GM18909 (cell line): ENCODE data around the gene DUSP18.
"Not testable (repeated sequence)": the region's sequence is repeated elsewhere in the genome, so short reads cannot be mapped to it uniquely, and the experiment has no call there.

Source experiments
- ATAC-seq: cut with Tn5 transposase; IDR thresholded peaks from one replicate; pipeline ENCODE4 v1.9.1; 2021; ENCODE audit warnings: mild to moderate bottlenecking; ENCODE audit not compliant: unreplicated experiment, poor library complexity

DUSP18 gene

DNA sequence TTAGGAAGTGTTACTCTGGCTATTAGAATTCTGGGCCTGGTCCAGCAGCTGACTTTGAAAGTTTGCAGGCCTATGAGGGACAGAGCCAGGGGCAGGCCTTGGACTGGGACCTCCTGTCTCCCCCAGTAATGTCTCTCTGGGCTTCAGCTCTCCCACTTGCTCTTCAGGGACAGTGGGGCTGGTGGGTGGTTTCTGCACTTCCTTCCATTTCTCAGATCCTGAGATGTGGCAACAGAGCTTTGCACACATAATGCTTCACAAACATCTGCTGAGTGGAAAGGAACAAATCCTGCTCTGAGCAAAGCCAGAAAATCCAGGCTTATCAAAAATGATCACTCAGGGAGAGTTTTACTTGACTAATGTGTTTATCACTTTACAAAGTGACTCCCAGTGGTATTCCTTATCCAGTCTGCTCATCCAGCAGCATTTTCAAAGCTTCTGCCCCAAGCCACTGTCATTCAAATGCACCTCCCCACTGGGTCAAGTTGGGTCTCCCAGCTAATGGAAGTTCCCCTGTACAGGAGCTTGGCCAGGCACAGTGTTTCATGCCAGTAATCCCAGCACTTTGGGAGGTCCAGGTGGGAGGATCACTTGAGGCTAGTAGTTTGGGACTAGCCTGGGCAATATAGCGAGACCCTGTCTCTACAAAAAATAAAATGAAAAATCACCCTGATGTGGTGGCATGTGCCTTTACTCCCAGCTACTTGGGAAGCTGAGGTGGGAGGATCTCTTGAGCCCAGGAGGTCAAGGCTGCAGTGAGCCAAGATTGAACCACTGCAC is 13.5 kb upstream of the DUSP18 start:
- no peak for ATAC-seq

DNA sequence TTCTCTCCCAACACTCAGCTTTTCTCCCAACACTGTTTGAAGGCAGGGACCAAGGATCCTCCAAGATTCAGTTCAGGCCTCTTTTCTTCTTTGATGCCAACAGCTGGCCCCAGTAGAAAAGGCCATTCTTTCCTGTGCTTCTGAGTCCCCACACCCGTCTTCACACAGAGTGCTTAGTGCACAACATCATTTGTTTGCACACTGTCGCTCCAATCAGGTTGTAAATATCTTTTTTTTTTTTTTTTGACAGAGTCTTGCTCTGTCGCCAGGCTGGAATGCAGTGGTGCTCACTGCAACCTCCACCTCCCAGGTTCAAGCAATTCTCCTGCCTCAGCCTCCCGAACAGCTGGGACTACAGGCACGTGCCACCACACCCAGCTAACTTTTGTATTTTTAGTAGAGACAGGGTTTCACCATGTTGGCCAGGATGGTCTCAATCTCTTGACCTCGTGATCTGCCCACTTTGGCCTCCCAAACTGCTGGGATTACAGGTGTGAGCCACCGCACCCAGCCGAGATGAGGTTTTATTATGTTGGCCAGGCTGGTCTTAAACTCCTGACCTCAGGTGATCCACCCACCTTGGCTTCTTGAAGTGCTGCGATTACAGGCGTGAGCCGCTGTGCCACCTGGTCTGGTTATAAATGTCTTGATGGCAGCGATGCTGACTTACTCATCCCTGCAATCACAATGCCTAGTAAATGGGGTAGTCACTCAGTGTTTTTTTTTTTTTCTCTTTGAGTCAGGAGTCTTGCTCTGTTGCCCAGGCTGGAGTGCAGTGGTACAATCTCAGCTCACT is 12.4 kb upstream of the DUSP18 start:
- ATAC-seq: not testable (repeated sequence)

DNA sequence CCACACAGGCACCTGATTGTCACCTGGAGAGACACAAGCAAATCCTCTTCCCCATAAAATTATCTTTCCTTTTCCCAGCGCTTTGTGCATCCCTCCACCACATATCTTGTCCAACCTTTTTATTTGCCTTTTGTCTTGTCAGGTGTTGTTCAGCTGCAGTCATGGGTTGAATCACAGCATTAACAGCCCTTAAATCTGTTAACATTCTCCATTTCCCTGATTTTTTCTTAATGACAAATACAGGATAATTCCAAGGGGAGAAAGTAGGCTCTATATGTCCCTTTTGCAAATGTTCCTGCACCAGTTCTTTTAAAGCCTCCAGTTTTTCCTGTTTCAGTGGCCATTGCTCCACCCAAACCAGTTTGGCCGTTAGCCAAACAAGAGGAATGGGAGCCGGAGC is 8.9 kb upstream of the DUSP18 start:
- ATAC-seq: not testable (repeated sequence)

DNA sequence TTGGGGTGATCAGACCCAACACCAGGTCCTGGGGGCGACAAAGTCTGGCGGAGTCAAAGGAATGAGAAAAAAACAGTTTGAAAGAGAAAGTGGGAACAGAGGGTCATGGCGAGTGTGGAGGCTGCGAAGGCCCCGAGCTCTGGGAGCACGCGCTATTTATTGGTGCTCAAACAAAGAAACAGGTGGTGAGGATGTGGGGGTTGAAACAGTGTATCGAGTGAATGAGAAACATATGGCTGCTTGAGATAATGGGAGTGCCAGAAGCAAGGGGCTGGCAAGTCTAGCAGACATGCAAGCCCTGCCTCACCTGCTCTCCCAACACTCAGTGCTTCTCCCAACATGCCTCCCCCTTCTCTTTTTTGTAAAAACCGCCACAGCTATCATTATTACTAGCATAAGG is 7.8 kb upstream of the DUSP18 start:
- no peak for ATAC-seq

DNA sequence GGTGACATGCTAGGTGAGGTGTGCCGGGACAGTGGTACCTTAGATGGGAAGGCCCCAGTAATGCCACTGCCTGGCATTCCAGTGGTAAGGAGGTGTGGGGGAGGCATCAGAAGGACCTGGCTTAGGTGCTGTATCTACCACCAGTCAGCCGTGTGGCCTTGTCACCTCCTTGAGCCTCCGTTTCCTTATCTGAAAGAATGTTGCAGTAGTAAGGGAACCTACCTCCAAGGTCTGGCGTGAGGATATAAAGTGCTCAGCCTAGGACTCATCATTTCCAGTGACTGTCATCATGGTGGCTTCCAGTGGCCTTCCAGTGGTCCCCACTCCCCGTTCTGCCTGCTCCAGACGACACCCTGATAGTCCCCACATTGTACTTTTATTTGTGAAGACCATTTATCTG is 6.8 kb upstream of the DUSP18 start:
- ATAC-seq: no peak

DNA sequence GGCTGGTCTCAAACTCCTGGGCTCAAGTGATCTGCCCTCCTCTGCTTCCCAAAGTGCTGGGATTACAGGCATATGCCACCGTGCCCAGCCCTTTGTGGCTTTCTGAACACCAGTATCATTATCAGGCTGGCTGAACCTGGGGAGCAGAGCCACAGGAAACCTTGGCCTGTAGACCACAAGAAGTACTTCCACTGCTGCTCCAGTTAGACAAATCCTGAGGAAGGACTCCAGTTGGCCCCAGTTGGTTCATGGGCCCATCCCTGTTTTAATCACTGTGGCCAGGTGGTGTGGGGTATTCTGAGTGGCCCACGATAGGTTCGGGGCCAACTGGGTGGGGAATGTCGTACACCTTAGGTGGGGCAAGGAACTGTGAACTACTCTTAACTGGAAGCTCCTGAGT is 5.5 kb upstream of the DUSP18 start:
- no peak for ATAC-seq

DNA sequence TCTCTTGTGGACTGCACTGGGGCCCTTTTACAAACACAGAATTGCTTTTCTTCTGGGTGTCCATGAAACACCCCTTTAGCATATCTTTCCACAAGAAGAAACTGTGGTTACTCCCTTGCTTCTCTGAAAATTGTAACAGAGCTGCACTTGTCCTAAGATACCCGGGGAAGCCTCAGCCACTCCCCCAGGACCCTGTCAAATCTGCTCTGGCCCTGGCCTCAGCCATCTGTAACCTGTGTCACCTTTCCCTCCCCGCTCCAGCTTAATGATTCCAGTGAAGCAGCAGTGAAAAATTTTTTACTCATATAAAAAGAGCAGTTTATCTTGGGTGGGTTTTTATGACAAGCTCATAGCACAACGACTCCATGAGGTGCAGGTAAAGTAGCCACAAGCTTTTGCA is 3.4 kb upstream of the DUSP18 start:
- no peak for ATAC-seq

DNA sequence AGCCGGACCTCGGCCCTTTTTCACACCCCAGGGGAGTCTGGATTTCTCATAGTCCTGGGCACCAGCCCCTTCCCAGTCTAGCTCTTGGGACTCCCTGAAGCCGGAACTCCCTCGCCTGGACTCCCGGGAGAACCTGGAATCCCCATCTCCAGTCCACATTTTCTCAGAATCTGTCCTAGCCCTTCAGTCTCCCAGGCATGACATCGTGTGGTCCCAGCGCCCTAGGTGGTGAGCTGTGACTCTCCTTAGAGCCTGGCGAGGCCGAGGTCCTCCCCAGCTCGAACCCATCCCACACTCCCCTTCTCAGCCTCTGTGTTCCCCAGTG is 673 bp upstream of the DUSP18 start:
- ATAC-seq: no peak

DNA sequence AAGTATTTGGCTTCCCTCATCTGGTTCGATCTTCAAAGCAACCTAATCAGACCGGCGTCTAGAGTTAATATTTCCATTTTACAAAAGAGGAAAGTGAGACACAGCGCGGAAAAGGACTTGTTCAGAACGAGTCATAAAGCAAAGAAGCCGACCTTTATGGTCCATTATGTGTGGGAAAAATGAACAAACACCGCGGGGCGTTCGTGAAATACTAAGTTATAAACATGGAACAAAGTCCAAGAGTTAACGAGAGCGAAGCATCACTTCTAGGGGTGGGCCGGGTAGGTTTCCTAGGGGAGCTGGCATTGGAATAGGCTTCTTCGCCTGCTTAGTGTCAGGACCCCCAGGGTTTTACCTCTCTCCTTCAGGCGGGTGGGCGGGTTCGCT is 575 bp downstream of the DUSP18 start:
- no peak for ATAC-seq

DNA sequence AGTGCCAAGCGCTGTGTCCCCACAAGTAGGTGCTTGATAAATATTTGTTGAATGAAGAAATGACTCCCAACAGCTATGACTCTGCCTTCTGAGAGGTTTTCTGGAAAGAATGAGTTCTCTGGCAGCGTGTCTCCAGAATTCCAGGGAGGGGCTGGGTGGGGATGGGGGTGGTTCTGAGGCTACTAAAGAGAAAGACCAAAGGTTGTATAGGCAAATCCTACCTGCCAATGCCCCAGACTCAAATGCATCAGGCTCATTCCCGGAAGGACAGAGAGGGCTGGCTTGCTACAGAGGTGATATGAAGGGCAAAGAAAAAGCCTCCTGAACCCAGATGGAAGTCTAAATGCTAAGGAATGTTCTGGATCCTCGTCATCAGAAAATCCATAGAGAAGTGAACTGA is 1.9 kb downstream of the DUSP18 start:
- no peak for ATAC-seq

DNA sequence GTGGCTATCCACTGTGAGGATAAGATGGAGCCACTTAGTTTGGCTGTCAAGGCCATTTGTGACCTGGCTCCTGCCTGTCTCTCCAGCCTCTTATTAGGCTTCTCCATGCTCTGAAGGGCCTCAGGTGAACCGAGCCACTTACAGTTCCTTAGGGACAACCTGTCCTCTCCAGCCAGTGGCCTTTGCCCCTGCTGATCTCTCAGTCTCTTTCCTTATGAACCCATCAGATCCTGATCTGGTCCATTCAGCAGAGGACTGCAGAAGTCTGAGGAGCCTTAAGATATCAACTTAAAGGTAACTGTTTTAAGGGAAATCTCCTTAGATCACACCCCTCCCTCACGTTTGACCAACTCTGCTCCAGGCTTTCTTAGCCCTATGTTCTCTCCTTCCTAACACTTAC is 2.4 kb downstream of the DUSP18 start:
- ATAC-seq: no peak

DNA sequence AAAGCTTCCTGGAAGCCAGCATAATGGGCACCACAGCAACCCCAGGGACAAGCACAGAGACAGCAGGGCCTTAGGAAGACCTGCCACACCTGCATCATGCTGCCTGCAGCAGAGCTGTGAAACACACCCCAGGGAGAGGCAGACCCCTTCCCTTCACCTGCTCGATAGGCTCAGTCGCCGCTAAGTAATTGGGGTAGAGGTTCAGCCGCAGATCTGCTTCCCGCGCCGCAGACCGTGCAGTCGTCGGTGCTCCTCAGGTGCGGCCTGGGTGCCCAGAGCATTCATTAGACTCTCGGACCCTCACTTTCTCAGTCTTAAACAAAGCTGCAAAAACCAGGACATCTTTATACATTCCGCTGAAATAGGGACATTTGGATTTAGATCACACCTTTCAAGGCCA is 2.9 kb downstream of the DUSP18 start:
- no peak for ATAC-seq

DNA sequence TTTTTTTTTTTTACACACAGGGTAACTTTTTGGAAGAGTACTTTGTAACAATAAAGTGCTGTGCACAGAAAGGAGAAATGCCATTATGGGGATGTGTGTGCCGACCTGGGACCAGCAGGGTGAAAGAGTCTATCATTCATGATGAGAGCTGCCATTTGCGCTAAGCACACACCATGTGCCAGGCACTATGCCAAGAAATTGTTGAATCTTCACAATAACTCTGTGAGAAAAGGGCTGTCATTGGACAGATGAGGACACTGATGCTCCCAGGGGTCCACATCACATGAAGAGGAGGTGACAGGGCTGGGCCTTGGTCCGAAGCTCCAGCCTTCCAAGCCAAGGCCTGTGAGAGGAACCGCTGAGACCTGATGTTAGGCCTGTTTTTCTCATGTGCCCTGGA is 5.6 kb downstream of the DUSP18 start:
- ATAC-seq: no peak

DNA sequence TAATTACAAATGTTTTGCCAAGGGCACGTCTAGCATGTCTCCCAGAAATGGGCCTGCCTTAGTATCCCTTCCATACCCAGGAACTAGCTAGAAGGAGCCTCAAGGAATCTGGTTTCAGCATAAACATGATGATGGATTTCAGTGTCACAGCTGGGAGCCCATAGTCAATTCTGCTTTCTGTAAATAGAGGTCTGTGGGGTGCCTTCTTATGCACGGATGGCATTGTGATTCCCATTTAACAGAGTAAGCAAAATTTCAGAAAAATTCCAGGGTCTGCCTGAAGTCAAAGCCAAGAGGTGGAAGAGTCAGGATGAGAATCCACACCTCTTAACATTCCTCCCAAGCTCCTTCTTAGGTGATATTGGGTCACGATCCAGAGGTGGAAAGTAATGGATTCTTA is 12.1 kb downstream of the DUSP18 start:
- no peak for ATAC-seq

DNA sequence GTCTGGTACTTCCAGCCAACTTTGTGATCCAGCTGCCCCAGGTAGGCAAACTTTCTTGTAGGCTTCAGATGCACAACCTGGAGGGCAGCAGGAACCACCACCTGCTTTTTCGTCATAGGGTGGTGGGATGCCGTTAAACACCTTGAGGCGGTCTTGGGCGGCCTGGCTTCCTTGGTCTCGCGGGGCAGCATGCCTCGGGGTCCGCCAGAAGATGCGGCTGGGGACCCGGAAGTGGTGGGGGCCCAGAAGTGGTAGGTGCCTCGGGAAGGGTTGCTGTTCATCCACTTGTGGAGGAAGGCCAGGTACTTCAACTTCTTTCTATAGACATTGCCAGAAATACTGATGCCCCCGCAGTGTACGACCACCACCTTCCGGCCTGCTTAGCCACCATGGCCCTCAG is 13.3 kb downstream of the DUSP18 start:
- no peak for ATAC-seq

DNA sequence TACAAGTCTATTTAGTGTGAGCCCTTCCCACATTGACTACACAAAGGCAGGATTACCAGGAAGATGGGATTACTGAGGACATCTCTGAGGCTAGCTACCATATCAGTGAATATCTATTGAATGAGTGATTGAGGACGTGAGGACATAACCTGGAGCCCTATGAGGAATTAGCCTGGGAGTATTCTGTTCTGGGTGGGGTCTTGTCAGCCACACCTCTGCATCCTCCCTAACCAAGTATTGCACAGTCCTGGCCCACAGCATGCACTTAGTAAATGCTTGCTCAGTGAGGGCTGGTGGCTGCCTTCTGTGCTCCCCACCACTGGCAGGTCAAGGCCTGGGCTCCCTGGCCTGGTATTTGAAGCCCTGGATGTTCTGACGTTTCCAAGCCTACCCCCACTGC is 14.8 kb downstream of the DUSP18 start:
- no peak for ATAC-seq

DNA sequence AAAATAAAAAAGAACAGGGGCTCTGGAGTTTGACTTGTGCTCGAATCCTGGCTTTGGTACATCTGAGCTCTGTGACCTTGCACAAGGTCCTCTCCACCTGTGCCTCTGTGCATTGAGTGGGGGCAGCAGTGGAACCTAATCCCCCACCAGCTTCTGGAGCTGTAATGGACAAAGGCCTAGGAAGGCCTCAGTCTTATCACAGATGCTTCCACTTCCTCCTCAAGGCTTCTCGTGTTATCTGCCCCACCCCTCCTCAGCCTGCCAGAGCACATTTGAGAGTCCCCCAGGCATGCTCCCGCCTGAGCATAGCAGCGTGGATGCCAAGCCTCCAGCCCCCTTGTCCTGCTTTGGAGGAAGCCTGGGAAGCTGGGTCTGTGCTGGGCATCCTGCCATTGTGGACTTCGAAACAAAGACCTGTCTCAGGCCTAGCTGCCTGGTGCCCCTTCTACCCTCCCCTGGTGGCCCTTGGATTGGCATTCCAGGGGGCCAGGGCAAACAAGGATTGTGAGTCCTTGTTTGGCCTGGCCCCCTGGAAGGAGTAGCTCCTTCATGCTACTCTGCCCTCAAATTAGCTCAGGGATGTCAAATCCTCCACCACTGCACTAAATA is 17.1 kb downstream of the DUSP18 start:
- no peak for ATAC-seq

DNA sequence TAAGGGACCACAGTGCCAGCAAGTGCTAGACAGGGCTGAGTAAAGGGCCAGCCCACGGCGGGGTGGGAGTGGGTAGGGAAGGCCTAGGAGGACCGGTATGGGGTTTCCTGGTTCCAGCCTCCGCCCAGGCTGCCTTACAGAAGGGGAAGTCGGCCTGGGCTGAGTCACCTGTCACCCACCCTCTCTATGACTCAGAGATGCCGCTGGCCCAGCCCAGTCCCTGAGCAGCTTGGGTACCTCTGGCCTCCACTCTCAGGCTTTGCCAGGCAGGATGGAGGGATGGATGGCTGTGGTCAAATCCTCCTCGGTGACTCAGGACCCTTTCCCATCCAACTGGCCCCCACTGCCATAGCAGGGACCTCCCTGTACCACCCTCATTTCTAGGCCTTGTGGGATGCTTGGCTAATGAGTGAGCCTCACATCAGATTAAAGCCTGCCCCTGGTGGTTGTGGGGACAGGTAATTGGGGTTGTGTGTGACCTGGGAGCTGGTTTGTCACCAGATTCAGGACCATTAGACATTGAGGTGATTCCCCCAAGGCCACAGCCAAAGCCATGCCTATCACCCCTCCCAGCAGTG is 18.2 kb downstream of the DUSP18 start:
- no peak for ATAC-seq

DNA sequence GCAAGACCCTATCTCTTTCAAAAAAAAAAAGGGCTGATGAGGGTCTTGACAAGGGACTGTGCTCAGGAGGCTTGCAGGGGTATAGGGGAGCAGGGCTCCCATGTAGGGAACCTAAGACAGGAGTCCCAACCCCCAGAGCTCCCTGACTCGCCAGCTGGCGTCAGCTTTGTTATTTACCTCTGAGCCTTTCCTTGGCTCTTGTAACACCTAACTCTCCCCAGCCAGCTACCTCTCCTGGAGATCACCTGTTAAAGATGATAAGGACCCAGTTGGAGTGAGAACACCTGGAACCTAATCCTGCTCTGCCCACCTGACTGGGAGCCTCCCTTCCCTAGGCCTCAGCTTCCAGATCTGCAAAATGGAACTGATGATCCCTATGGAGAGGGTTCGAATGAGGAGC is 18.9 kb downstream of the DUSP18 start:
- no peak for ATAC-seq

DNA sequence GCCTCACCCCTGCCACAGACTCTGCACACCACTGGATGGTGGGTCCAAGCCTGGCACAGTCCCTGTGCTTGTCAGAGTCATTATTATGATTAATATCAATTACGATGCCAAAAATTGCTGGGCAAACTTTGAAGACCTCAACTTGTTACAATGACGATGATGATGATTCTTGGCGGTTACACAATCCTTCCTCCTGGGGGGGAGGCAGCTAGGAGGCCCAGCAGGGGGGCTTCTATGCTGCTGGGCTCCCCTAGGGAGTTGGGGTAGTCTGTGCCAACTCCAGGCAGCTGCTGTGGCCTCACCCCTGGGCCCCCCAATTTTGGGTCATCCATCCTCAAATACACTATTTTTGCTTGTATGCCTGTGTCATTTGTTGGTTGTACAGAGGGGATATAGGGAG is 20.1 kb downstream of the DUSP18 start:
- ATAC-seq: no peak

DNA sequence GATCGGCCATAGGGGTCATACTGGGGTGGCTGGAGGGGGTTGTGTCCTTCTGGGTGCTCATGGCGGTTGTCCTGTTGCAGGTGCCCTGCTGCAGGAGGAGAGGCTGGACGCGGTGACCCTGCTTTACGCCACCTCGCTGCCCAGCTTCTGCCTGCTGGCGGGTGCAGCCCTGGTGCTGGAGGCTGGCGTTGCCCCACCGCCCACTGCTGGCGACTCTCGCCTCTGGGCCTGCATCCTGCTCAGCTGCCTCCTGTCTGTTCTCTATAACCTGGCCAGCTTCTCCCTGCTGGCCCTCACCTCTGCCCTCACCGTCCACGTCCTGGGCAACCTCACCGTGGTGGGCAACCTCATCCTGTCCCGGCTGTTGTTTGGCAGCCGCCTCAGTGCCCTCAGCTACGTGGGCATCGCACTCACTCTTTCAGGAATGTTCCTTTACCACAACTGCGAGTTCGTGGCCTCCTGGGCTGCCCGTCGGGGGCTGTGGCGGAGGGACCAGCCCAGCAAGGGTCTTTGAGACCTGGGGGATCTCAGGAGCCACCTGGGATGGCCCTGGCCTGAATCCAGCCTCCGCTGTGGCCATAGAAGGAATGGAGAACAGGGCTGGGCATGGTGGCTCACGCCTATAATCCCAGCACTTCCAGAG is 21.0 kb downstream of the DUSP18 start:
- ATAC-seq: no peak
